GM12865 (cell line): Measurements from ENCODE around the gene ZBTB16.

ENCODE experiments used
- DNase-seq: peaks from one replicate; pipeline ENCODE4 v3.0.0; 2010; ENCODE audit warnings: low read depth
- H3K4me3 ChIP-seq: 2 replicates; pipeline ENCODE4 v1.5.1; 2011; ENCODE audit warnings: mild to moderate bottlenecking, low read depth, low read length, control low read depth
- CTCF ChIP-seq: IDR thresholded peaks from 2 replicates; pipeline ENCODE4 v1.5.1; 2011; ENCODE audit warnings: low read length, control low read depth, low read depth, inconsistent platforms; ENCODE audit not compliant: insufficient read depth; ENCODE audit errors: missing control alignments

ZBTB16 gene

GRCh38 chr11:114120606-114121005 lies 61.1 kb downstream of the ZBTB16 start:
- H3K4me3 ChIP-seq = no peak overlapping the region
- DNase-seq = no peak
- TF ChIP-seq CTCF = no peak

GRCh38 chr11:114121138-114121537 lies 61.6 kb downstream of the ZBTB16 start:
- TF ChIP-seq CTCF = no peak
- DNase-seq = no peak
- no peak overlapping the region for H3K4me3 ChIP-seq

GRCh38 chr11:114121804-114122504 lies 62.4 kb downstream of the ZBTB16 start:
- no peak for DNase-seq
- no peak for TF ChIP-seq CTCF
- H3K4me3 ChIP-seq = no peak overlapping the region

- no peak for DNase-seq
- TF ChIP-seq CTCF = no peak
- no peak overlapping the region for H3K4me3 ChIP-seq
These were observed 63.2 kb downstream of the ZBTB16 start for GRCh38 chr11:114122686-114123085.

- TF ChIP-seq CTCF = no peak
- no peak for DNase-seq
- H3K4me3 ChIP-seq = no peak overlapping the region
These were observed 64.3 kb downstream of the ZBTB16 start for GRCh38 chr11:114123692-114124330.

- no peak for TF ChIP-seq CTCF
- no peak for DNase-seq
- H3K4me3 ChIP-seq = no peak overlapping the region
These were observed 65.2 kb downstream of the ZBTB16 start for GRCh38 chr11:114124601-114125144.
